ENCODE measurements around the gene CBLC. TPM values are rescaled to one million over a fixed set of nuclear protein-coding genes. Genes with fewer than 3 reads are reported as not detected.

The CBLC gene
- total and polyA plus RNA-seq, 2 of the 4 experiments (the other 2 are of a cell fraction): not detected

DNA sequence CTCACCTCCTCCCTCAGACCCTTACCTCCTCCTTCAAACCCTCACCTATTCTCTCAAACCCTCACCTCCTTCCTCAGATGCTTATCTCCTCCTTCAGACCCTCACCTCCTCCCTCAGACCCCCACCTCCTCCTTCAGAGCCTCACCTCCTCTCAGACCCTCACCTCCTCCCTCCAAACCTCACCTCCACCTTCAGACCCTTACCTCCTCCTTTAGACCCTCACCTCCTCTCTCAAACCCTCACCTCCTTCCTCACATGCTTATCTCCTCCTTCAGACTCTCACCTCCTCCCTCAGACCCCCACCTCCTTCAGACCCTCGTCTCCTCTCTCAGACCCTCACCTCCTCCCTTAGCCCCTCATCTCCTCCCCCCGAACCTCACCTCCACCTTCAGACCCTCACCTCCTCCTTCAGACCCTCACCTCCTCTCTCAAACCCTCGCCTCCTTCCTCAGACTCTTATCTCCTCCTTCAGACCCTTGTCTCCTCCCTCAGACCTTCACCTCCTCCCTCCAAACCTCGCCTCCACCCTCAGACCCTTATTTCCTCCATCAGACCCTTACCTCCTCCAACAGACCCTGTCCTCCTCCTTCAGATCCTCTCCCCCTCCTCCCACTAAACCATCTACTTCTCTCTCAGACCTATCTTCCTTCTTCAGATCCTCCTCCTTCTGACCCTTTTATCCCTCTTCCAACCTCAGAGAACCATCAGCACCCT is 31.6 kb upstream of the CBLC start:
- peak overlapping the region; percentile 98 for H3K4ac ChIP-seq (ENCODE audit: low read depth, low read length)
- peak overlapping the region; percentile 91 for H3K14ac ChIP-seq (replicated peaks; ENCODE audit: low read depth, low read length)
- peak overlapping the region; percentile 78 for H3K18ac ChIP-seq (ENCODE audit: low read depth, low read length)
- no peaks in the 10 kb centered on the region for H3K9me3 ChIP-seq (ENCODE audit: control insufficient read depth, insufficient read depth, low read length)
- DNase-seq: no peak
- BruUV-seq (replicated peaks): no TSS peak
- peak overlapping the region; percentile 37 for H4K5ac ChIP-seq (ENCODE audit: low read depth, low read length)
- peaks cover 9% of the 10 kb centered on the region for H3K36me3 ChIP-seq (ENCODE audit: control insufficient read depth, insufficient read depth, low read length)
- H2AK9ac ChIP-seq (replicated peaks; ENCODE audit: low read depth, low read length, poor library complexity): peak overlapping the region; percentile 92
- H2AFZ ChIP-seq (replicated peaks; ENCODE audit: low read length, poor library complexity): no peak overlapping the region
- H2BK15ac ChIP-seq (ENCODE audit: low read depth, low read length): peak overlapping the region; percentile 98
- peaks cover 32% of the 10 kb centered on the region for H3K4me1 ChIP-seq (ENCODE audit: control insufficient read depth, insufficient read depth, low read length)
- H4K8ac ChIP-seq (ENCODE audit: low read depth in 2 of 2, low read length in 2 of 2): peak overlapping the region; percentile 13 to 85
- H3K4me3 ChIP-seq (ENCODE audit: insufficient read depth, low read depth, low read length): no peak overlapping the region
- dilution Hi-C loops (cut with HindIII; ENCODE audit: low sequenced_read_pairs, unreplicated experiment) (no loop called here), in situ Hi-C loops (cut with MboI; ENCODE audit: low sequenced_read_pairs) (no loop called here), intact Hi-C loops (cut with micrococcal nuclease) (no loop called here)
- peak overlapping the region; percentile 61 for H3K27ac ChIP-seq (ENCODE audit: insufficient read depth, low read length)
- peaks cover 16% of the 10 kb centered on the region for H4K20me1 ChIP-seq (ENCODE audit: insufficient read depth, low read length)
- peak overlapping the region; percentile 96 for H2BK120ac ChIP-seq (ENCODE audit: low read depth, low read length)
- ChIA-PET POLR2A (ENCODE audit: unreplicated experiment) (no interaction called here), CTCF (interaction anchor here (1.4 kb wide), 1 partner anchor 22 kb away, joined by 7 read pairs; no protein-coding TSS in a partner anchor)
- peak overlapping the region; percentile 93 for H2BK20ac ChIP-seq (ENCODE audit: low read depth, low read length)
- peaks cover 5 to 38% of the 10 kb centered on the region in 2 experiments; a peak in 3 of 4 replicates for H3K79me1 ChIP-seq (ENCODE audit: low read depth in 1 of 2, low read length in 2 of 2)
- H3K56ac ChIP-seq (ENCODE audit: extremely low read depth, insufficient read depth, low read length): no peak overlapping the region
- peak overlapping the region; percentile 43; the same call in 1 of the 2 replicates for H3K9ac ChIP-seq (ENCODE audit: low read depth, low read length)
- no peaks in the 10 kb centered on the region for H3K27me3 ChIP-seq (ENCODE audit: control insufficient read depth, insufficient read depth, low read length)
- H3K23ac ChIP-seq (ENCODE audit: low read depth, low read length): peak overlapping the region; percentile 81; the same call in 1 of the 2 replicates
- H3K9me1 ChIP-seq (ENCODE audit: insufficient read depth, low read length): peaks cover 17% of the 10 kb centered on the region
- ATAC-seq (ENCODE audit: low read depth): no peak
- H3K4me2 ChIP-seq (ENCODE audit: low read depth, low read length): no peak overlapping the region
- TF ChIP-seq RAD21 (IDR thresholded peaks at IDR 0.05; ENCODE audit: low read length) (no peak), MAFK (IDR thresholded peaks at IDR 0.05; ENCODE audit: low read depth, low read length) (no peak), POLR2A (IDR thresholded peaks at IDR 0.05; ENCODE audit: low read depth, low read length) (no peak), FOS (IDR thresholded peaks at IDR 0.05; ENCODE audit: low read depth, low read length) (no peak), SMC3 (IDR thresholded peaks at IDR 0.05; ENCODE audit: low read depth, low read length) (no peak), MXI1 (IDR thresholded peaks at IDR 0.05; ENCODE audit: borderline replicate concordance, low read depth, low read length) (no peak)
- TF ChIP-seq, protein P1, sequence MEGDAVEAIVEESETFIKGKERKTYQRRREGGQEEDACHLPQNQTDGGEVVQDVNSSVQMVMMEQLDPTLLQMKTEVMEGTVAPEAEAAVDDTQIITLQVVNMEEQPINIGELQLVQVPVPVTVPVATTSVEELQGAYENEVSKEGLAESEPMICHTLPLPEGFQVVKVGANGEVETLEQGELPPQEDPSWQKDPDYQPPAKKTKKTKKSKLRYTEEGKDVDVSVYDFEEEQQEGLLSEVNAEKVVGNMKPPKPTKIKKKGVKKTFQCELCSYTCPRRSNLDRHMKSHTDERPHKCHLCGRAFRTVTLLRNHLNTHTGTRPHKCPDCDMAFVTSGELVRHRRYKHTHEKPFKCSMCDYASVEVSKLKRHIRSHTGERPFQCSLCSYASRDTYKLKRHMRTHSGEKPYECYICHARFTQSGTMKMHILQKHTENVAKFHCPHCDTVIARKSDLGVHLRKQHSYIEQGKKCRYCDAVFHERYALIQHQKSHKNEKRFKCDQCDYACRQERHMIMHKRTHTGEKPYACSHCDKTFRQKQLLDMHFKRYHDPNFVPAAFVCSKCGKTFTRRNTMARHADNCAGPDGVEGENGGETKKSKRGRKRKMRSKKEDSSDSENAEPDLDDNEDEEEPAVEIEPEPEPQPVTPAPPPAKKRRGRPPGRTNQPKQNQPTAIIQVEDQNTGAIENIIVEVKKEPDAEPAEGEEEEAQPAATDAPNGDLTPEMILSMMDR (conservative IDR thresholded peaks at IDR 0.05; ENCODE audit: low read depth, low read length): no peak
- TF ChIP-seq, protein P2, sequence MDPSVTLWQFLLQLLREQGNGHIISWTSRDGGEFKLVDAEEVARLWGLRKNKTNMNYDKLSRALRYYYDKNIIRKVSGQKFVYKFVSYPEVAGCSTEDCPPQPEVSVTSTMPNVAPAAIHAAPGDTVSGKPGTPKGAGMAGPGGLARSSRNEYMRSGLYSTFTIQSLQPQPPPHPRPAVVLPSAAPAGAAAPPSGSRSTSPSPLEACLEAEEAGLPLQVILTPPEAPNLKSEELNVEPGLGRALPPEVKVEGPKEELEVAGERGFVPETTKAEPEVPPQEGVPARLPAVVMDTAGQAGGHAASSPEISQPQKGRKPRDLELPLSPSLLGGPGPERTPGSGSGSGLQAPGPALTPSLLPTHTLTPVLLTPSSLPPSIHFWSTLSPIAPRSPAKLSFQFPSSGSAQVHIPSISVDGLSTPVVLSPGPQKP (IDR thresholded peaks at IDR 0.05; ENCODE audit: borderline replicate concordance, low read depth, low read length): no peak
- peak overlapping the region; percentile 94 for H2AK5ac ChIP-seq (ENCODE audit: low read depth, low read length)
- H4K91ac ChIP-seq (ENCODE audit: insufficient read depth, low read depth, low read length): peak overlapping the region; percentile 91
- WGBS, 2 experiments (ENCODE audit: extremely low coverage in 2 of 2, insufficient read length in 1 of 2): 78% methylated on average over 4 of the region's 4 CpGs; no CpG with 5 or more reads in 1 of the 2 experiments
- peak overlapping the region; percentile 50 for H2BK5ac ChIP-seq (ENCODE audit: low read depth, low read length, poor library complexity, severe bottlenecking)

All from IMR-90 (cell line).